Measurements from ENCODE around the gene BIRC3.
"Not testable (repeated sequence)": the region's sequence is repeated elsewhere in the genome, so short reads cannot be mapped to it uniquely, and the experiment has no call there.

The BIRC3 gene

GRCh38 chr11:102332611-102332994 is 15.3 kb downstream of the BIRC3 start:
- DNase-seq (ENCODE audit: insufficient read length, low spot score), result no peak
- FAIRE-seq, result no peak

GRCh38 chr11:102338479-102339010 is 21.3 kb downstream of the BIRC3 start:
- TF ChIP-seq SPI1 (IDR thresholded peaks at IDR 0.05; ENCODE audit: low read depth, low read length) (no peak), PAX5 (IDR thresholded peaks at IDR 0.05; ENCODE audit: insufficient read depth, low read length, severe bottlenecking) (no peak), TAF1 (IDR thresholded peaks at IDR 0.05; ENCODE audit: low read depth, low read length) (no peak), POLR2A (IDR thresholded peaks at IDR 0.05; ENCODE audit: low read depth, low read length) (no peak; the same call in 1 of the 2 replicates), POU2F2 (IDR thresholded peaks at IDR 0.05; ENCODE audit: low read depth, low read length) (no peak), POLR2AphosphoS5 (IDR thresholded peaks at IDR 0.05; ENCODE audit: low read depth, low read length) (no peak)
- FAIRE-seq, result no peak
- no peak for DNase-seq (ENCODE audit: insufficient read length, low spot score)

More at GRCh38 chr11:102332611-102332994, 15.3 kb downstream of the BIRC3 start:
- TF ChIP-seq TAF1 (IDR thresholded peaks at IDR 0.05; ENCODE audit: low read depth, low read length) (no peak), PAX5 (IDR thresholded peaks at IDR 0.05; ENCODE audit: insufficient read depth, low read length, severe bottlenecking) (no peak), POU2F2 (IDR thresholded peaks at IDR 0.05; ENCODE audit: low read depth, low read length) (no peak), SPI1 (IDR thresholded peaks at IDR 0.05; ENCODE audit: low read depth, low read length) (no peak), POLR2AphosphoS5 (IDR thresholded peaks at IDR 0.05; ENCODE audit: low read depth, low read length) (no peak)

- FAIRE-seq; DNase-seq (ENCODE audit: insufficient read length, low spot score): not testable (repeated sequence)
Observed at GRCh38 chr11:102341311-102341710, 24.0 kb downstream of the BIRC3 start.

- no peak for TF ChIP-seq POU2F2 (IDR thresholded peaks at IDR 0.05; ENCODE audit: low read depth, low read length)
- TF ChIP-seq TAF1 (IDR thresholded peaks at IDR 0.05; ENCODE audit: low read depth, low read length), result no peak
- no peak for TF ChIP-seq POLR2A (IDR thresholded peaks at IDR 0.05; ENCODE audit: low read depth, low read length)
- TF ChIP-seq PAX5 (IDR thresholded peaks at IDR 0.05; ENCODE audit: insufficient read depth, low read length, severe bottlenecking), result no peak
- TF ChIP-seq SPI1 (IDR thresholded peaks at IDR 0.05; ENCODE audit: low read depth, low read length), result no peak
- TF ChIP-seq POLR2AphosphoS5 (IDR thresholded peaks at IDR 0.05; ENCODE audit: low read depth, low read length), result no peak
- FAIRE-seq (peak; percentile 99), DNase-seq (ENCODE audit: insufficient read length, low spot score) (no peak)
Observed at GRCh38 chr11:102341844-102342318, 24.6 kb downstream of the BIRC3 start.

- DNase-seq (ENCODE audit: insufficient read length, low spot score) (no peak), FAIRE-seq (peak; percentile 63)
- no peak for TF ChIP-seq SPI1 (IDR thresholded peaks at IDR 0.05; ENCODE audit: low read depth, low read length)
- TF ChIP-seq POLR2A (IDR thresholded peaks at IDR 0.05; ENCODE audit: low read depth, low read length), result no peak
- TF ChIP-seq PAX5 (IDR thresholded peaks at IDR 0.05; ENCODE audit: insufficient read depth, low read length, severe bottlenecking), result no peak
- TF ChIP-seq POU2F2 (IDR thresholded peaks at IDR 0.05; ENCODE audit: low read depth, low read length), result no peak
- TF ChIP-seq POLR2AphosphoS5 (IDR thresholded peaks at IDR 0.05; ENCODE audit: low read depth, low read length), result no peak
- TF ChIP-seq TAF1 (IDR thresholded peaks at IDR 0.05; ENCODE audit: low read depth, low read length), result no peak
Observed at GRCh38 chr11:102343809-102344208, 26.5 kb downstream of the BIRC3 start.

- no peak for TF ChIP-seq POU2F2 (IDR thresholded peaks at IDR 0.05; ENCODE audit: low read depth, low read length)
- no peak for TF ChIP-seq TAF1 (IDR thresholded peaks at IDR 0.05; ENCODE audit: low read depth, low read length)
- TF ChIP-seq POLR2A (IDR thresholded peaks at IDR 0.05; ENCODE audit: low read depth, low read length), result no peak
- no peak for TF ChIP-seq POLR2AphosphoS5 (IDR thresholded peaks at IDR 0.05; ENCODE audit: low read depth, low read length)
- TF ChIP-seq SPI1 (IDR thresholded peaks at IDR 0.05; ENCODE audit: low read depth, low read length), result peak; percentile 37; the same call in 1 of the 2 replicates
- peak; percentile 11 for TF ChIP-seq PAX5 (IDR thresholded peaks at IDR 0.05; ENCODE audit: insufficient read depth, low read length, severe bottlenecking)
- DNase-seq (ENCODE audit: insufficient read length, low spot score) (no peak), FAIRE-seq (peak; percentile 63)
Observed at GRCh38 chr11:102345904-102346303, 28.6 kb downstream of the BIRC3 start.

GRCh38 chr11:102346456-102346747 is 29.1 kb downstream of the BIRC3 start:
- FAIRE-seq, result no peak
- DNase-seq (ENCODE audit: insufficient read length, low spot score), result no peak
- TF ChIP-seq POLR2AphosphoS5 (IDR thresholded peaks at IDR 0.05; ENCODE audit: low read depth, low read length) (no peak), SPI1 (IDR thresholded peaks at IDR 0.05; ENCODE audit: low read depth, low read length) (no peak), TAF1 (IDR thresholded peaks at IDR 0.05; ENCODE audit: low read depth, low read length) (no peak), POLR2A (IDR thresholded peaks at IDR 0.05; ENCODE audit: low read depth, low read length) (no peak), PAX5 (IDR thresholded peaks at IDR 0.05; ENCODE audit: insufficient read depth, low read length, severe bottlenecking) (no peak), POU2F2 (IDR thresholded peaks at IDR 0.05; ENCODE audit: low read depth, low read length) (no peak)

- DNase-seq (ENCODE audit: insufficient read length, low spot score) (peak; percentile 65), FAIRE-seq (peak; percentile 94)
- TF ChIP-seq PAX5 (IDR thresholded peaks at IDR 0.05; ENCODE audit: insufficient read depth, low read length, severe bottlenecking) (peak; percentile 55), TAF1 (IDR thresholded peaks at IDR 0.05; ENCODE audit: low read depth, low read length) (peak; percentile 62; the same call in 1 of the 2 replicates), POLR2AphosphoS5 (IDR thresholded peaks at IDR 0.05; ENCODE audit: low read depth, low read length) (peak; percentile 69), POLR2A (IDR thresholded peaks at IDR 0.05; ENCODE audit: low read depth, low read length) (peak; percentile 67), POU2F2 (IDR thresholded peaks at IDR 0.05; ENCODE audit: low read depth, low read length) (peak; percentile 55; the same call in 1 of the 2 replicates), SPI1 (IDR thresholded peaks at IDR 0.05; ENCODE audit: low read depth, low read length) (peak; percentile 93)
Observed at GRCh38 chr11:102346748-102347461, 29.6 kb downstream of the BIRC3 start, which contains the start of gene BIRC2. Gene BIRC2, plus strand, starts transcription at chr11:102347214. Its CDS starts 2,641 bp downstream, at chr11:102349855.

- TF ChIP-seq POLR2A (IDR thresholded peaks at IDR 0.05; ENCODE audit: low read depth, low read length) (no peak), POU2F2 (IDR thresholded peaks at IDR 0.05; ENCODE audit: low read depth, low read length) (no peak), TAF1 (IDR thresholded peaks at IDR 0.05; ENCODE audit: low read depth, low read length) (no peak), SPI1 (IDR thresholded peaks at IDR 0.05; ENCODE audit: low read depth, low read length) (no peak)
- DNase-seq (ENCODE audit: insufficient read length, low spot score) (no peak), FAIRE-seq (peak; percentile 75)
Observed at GRCh38 chr11:102347462-102348370, 30.4 kb downstream of the BIRC3 start.
